Bone marrow (tissue), 2 donors: Measurements from ENCODE around the gene KAZN.
A peak's percentile ranks its signal among the peaks of the same experiment; 100 is the strongest.
"Not testable (repeated sequence)": the region's sequence is repeated elsewhere in the genome, so short reads cannot be mapped to it uniquely, and the experiment has no call there.

Experiments
- DNase-seq, 2 donors: peaks; one replicate each; lab custom pipeline; 2025; lab: John Stamatoyannopoulos, UW

The KAZN gene

DNA sequence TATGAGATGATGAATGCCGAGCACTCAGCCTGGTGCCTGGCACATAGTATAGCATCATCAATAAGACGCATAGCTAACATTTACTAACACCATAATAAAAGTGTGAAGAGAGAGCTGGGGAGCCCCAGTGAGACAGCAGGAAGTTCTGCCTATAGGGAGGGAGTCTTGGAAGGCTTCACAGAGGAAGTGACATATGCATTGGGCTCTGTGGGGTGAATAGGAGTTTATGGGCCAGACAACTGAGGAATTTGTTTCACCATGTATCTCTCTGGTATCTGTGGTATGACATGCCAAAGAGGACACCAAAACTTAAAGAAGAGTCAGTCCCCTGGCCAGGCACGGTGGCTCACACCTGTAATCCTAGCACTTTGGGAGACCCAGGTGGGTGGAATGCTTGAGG, 436.8 kb downstream of the KAZN start:
- no peak for DNase-seq

DNA sequence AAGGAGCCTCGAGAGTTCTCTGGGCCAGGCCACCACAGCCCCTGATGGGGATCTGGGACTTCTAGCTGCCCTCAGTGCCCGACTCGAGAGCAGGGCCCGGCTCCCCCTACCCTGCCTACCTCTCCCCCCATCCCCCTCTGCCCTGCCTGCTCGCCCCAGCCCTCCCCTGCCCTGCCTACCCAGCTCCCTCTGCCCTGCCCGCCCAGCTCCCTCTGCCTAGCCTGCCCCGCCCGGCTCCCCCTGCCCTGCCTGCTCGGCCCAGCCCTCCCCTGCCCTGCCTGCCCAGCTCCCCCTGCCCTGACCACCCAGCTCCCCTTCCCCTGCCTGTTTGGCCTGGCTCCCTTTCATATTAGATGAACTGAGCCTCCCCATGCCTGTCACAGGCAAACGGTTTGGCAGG, 437.6 kb downstream of the KAZN start:
- no peak for DNase-seq

DNA sequence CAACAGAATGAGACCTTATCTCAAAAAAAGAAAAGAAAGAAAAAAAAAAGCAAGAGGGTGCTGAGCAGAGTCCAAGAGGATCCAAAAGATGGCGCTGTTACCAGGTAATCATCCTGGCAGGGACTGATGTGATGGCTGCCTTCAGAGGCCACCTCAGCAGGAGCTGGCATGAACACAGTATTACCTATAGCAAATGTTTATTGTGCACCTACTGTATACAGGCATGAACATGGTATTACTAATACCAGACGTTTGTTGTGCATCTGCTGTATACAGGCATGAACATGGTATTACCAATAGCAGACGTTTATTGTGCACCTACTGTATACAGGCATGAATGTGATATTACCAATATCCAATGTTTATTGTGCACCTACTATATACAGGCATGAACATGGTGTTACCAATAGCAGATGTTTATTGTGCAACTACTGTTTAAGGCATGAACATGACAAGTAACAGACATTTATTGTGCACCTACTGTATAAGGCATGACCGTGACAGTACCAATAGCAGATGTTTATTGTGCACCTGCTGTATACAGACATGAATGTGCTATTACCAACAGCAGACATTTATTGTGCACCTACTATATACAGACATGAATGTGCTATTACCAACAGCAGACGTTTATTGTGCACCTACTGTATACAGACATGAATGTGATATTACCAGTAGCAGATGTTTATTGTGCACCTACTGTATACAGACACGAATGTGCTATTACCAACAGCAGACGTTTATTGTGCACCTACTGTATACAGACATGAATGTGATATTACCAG, 439.9 kb downstream of the KAZN start:
- DNase-seq, result no peak

DNA sequence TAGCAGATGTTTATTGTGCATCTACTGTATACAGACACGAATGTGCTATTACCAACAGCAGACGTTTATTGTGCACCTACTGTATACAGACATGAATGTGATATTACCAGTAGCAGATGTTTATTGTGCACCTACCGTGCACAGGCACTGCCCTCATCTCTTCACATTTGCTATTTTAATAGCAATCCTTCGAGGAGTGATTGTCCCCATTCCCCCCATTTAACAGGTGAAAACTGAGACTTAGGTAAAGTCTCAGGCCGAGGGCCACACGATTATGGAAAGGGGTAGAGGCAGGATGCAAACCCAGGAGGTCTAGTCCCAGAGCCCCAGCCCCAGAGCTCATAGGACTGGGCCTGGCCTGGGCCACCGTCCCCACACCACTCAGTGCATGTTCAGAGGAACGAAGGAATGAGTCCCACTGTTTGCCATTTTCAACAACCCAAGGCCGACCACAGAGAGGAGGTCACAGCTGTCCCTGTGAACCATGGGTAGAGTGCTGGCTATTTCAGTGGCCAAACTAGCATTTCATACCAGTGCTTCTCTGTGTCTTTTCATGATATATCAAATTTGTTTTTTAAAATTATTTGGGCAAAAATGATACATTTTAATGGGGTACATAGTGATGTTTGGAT, 440.6 kb downstream of the KAZN start:
- DNase-seq, result no peak

DNA sequence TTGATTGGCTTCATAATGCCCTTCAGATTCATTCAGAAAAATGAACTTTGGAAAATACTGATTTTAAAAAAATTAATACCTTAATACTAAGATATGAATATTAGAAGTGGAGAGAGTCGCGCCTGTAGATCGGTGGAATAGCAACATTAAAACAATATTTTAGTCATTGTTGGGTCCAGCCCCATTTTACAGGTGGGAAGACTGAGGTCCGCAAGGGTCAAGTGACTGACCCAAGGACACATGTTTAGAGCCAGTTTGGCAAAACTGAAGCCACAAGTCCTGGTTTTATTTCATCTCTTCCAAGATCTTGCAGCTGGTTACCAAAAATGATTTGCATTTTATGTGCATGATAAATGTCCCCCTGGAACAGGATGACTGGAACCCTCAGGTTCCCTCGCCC, 441.4 kb downstream of the KAZN start:
- DNase-seq, result no peak

DNA sequence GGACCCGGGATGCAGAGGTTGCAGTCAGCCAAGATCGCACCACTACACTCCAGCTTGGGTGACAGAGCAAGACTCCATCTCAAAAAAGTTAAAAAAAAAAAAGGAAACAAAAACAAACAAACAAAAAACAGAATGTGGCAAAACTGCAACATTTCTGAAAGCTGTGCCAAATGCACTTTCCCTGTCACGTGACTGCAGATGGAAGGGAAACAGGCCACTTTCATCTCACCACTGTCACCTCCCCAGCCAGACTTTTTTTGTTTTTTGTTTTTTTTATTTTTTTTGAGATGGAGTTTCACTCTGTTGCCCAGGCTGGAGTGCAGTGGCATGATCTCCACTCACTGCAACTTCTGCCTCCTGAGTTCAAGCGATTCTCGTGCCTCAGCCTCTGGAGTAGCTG, 442.2 kb downstream of the KAZN start:
- not testable (repeated sequence) for DNase-seq

DNA sequence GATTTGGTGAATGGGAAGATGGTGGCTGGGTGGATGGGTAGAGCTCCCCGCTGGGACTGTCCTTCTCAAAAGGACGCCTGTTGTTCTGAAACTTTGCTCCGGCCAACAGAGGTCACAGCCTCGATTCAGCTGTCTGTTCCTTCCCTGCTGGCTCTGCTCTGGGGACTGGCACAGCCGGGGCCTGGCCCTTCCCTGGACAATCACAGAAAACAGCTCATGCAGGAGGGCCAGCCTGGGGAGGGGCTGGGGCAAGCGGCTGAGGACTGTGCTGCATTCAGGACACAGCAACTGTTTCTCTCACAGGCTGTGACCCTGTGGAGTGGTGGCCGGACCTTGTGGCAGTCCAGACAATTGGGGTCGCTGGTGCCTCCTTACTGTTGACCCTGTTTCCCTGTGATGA, 444.4 kb downstream of the KAZN start:
- DNase-seq, result no peak

DNA sequence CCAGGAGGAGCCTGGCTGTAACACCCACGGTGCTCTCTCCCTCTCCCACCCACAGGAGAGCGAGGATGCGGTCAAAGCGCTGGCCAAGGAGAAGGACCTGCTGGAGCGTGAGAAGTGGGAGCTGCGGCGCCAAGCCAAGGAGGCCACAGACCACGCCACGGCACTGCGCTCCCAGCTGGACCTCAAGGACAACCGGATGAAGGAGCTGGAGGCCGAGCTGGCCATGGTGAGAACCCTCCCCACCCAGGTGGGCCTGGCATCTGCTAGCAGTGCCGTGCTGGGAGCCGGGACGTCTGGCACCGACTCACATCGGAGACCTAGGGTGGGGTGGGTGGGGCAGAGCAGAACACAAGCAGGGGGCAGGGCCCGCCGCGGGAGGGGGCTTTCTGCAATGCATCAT, 445.4 kb downstream of the KAZN start:
- DNase-seq, result no peak

DNA sequence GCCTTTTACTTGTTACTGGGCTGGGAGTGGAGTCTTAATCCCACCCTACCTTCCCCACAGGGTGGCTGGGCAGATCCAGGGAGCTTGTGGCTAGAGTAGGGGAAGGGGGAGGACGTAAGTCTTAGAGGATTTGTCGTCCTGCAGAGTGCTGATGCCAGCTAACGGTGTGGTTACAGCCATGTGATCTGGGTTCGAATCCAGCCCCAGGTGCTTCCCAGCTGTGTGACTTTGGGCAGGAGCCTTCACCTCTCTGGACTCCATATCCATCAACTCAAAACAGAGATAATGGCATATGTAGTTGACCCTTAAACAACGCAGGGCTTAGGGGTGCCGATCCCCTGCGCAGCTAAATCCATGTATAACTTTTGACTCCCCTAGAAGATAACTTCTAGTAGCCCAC, 446.6 kb downstream of the KAZN start:
- DNase-seq, result no peak

DNA sequence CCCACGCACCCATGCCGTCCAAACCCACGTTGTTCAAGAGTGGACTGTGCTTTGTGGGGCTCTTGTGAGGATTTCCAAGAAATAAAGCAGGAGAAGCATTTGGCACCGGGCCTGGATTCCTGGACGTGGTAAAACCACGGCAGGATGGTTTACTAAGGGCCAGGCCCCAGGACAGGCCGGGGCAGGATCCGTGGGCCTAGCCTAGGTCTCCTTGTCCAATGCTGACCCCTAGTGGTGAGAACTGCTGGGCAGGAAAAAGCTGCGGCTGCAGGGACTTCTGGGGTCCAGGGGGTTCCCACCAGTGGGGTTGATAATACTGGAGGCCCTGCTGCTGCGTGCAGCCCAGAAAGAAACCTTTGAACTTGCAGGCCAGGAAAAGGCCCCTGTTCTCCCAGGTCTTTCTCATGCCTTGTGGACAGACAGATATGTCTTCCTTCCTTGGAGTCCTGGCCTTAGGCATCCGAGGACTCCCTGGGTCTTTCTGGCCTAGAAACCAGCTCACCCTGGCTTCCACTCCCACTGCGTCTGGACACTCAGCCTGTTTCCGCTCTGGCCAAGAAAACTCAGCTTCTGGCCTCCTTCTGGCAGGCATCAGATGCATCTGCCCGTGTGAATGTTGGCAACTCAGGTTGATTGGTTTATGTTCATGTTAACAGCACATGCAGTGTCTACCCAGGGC, 448.1 kb downstream of the KAZN start:
- peak; percentile 20 to 37 for DNase-seq

DNA sequence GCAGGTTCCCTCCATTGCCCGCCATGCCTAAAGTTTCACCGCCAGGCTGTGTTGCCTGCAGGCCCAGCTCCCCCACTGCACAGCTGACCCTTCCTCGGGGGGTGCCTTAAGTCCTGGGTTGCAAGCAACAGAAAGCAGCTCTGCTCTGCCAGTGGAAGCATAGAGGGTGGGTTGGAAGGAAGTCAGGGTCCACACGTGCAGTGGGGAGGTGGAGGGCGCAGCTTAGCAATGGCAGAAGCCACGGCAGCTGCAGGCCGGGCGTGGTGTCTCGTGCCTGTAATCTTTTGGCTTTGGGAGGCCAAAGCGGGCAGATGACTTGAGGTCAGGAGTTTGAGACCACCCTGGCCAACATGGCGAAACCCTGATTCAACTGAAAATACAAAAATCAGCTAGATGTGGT, 448.8 kb downstream of the KAZN start:
- DNase-seq, result no peak

DNA sequence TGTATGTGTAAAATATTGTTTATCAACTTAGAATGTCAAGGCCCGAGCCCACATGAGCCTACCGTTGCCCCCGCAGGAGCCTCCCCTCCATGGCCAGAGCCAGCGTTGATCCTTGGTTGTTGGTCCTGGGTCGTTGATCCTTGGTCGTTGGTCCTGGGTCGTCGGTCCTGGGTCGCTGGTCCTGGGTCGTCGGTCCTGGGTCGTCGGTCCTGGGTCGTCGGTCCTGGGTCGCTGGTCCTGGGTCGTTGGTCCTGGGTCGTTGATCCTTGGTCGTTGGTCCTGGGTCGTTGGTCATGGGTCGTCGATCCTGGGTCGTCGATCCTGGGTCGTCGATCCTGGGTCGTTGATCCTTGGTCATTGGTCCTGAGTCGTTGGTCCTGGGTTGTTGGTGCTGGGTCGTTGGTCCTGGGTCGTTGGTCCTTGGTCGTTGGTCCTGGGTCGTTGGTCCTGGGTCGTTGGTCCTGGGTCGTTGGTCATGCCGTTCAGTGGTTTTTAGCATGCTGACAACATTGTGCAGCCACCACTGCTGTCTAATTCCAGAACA, 450.0 kb downstream of the KAZN start:
- DNase-seq, result no peak

DNA sequence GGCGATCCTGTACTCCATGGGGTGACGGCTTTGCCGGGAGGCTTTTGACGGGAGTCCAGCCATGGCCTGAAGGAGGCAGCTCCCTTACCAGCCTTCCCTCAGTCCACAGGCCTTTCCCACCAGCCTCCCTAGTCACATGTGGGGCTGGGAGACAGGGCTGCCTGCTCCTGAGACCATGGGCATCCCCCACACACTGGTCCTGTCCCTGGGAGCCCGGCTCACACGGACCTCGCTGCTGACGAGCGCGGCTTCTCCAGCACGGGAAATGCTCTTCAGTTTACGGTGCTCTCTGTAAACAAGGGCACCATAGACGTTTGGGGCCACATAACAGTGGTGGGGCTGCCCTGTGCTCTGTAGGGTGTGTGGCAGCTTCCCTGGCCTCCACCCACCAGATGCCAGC, 450.6 kb downstream of the KAZN start:
- DNase-seq, result no peak

DNA sequence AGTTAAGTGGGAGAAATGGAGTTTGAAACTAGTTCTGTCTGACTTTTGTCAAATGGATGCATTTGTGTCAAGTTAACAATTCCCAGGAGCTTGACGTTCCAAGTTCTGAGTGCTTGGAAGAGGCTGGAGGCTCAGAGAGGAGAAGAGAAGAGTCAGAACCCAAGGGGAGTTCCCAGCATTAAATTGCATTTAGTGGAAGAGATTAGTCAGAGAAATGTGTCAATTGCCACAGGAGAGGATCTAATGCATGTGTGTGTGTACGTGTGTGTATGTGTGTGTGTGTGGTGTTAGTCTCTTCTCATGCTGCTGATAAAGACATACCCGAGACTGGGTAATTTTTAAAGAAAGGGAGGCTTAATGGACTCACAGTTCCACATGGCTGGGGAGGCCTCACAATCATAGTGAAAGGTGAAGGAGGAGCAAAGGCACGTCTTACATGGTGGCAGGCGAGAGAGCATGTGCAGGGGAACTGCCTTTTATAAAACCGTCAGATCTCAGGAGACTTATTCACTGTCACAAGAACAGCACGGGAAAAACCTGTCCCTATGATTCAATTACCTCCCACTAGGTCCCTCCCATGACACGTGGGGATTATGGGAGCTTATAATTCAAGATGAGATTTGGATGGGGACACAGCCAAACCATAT, 453.5 kb downstream of the KAZN start:
- DNase-seq, result no peak

DNA sequence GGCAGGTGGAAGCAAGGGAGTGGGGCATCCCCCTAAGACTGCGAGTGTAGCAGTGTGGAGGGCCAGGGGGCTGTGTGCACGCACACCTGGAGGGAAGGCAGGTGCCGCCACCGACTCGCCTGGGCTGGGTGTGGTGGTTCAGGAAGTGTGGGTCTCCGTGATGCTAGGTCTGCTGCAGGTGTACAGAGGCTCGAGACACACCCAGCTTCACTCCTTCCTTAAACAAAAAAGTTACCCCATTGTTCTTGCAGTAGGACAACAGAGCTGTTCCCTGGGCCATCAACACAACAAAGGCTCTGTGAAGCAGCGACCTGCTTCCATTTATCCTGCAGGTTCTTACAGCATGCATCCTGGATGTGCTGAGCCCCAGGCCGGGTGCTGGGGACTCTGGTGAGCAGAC, 454.7 kb downstream of the KAZN start:
- no peak for DNase-seq

DNA sequence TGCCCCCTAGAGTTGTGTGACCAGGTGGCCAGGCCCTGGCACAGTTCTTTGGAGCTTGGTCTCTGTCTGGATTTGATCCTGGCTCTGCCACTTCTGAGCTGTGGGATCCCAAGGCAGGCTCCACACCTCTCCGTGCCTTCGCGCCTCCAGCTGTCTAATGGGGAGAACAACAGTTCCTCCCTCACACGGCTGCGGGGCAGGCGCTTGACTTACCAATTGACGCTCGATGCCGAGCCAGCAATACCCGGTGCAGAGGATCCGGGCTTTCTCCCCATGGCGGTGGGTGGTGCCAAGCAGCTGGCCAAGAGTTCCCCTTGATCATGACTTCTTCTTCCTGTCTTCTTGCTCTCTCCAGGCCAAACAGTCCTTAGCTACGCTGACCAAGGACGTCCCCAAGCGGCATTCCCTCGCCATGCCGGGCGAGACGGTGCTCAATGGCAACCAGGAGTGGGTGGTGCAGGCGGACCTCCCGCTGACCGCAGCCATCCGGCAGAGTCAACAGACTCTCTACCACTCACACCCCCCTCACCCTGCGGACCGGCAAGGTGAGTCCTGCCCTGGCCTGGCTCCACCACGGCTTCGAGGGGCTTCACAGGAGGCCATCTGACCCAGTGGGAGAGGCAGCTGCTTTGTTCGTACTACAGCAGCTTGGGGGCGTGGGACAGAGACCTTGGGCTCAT, 457.4 kb downstream of the KAZN start:
- DNase-seq, result no peak

DNA sequence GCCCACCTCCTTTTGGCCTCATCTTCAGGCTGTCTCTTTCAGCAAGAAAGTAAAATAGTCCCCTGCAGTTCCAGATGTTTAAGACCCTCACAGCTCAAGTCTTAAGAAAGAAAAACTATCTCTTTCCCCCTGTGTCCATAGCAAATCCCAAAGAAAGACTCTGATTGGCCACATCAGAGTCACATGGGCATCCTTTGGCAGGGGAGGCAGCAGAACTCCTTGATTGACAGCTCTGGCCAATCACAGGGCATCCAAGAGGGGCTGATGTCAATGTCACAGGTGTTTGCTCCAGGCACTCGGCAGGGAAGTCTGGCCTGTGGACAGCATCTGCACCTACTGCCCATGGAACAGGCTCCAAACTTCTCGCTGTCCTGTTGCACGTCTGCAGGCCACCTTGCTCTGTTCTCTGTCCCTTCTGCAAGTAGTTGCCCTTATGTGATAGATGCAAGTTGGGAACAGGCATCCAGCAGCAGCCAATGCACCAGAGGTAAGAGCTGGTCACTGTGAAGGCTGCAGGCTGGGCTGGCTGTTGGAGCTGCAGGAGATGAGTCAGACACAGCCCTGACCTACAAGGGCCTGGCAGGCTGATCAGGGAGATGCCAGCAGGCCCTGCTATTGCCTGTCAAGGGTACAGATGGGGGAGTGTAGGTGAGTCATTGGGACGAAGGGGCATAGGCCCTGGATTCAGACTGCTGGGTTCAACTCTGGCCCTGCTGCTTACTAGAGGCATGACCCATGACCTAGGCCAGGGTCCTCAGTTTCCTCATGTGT, 458.2 kb downstream of the KAZN start:
- DNase-seq, result no peak

DNA sequence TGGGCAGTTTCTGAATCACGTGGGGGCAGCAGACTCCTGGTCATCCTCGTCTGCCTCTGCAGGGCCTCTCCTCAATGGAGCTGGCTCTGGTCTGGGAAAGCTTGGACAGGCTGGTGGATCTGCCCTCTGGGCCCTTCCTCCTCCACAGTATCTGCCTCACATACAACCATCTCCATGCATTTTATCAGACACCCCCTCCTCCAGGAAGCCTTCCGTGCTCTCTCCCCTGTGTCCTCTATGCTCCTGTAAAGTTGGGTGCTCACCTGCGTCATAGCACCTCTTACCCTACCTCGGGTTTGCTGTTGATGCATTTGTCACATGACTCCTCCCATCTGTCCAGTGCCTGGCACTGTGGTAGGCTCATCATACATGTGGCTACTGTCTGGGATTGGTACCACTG, 459.3 kb downstream of the KAZN start:
- no peak for DNase-seq

DNA sequence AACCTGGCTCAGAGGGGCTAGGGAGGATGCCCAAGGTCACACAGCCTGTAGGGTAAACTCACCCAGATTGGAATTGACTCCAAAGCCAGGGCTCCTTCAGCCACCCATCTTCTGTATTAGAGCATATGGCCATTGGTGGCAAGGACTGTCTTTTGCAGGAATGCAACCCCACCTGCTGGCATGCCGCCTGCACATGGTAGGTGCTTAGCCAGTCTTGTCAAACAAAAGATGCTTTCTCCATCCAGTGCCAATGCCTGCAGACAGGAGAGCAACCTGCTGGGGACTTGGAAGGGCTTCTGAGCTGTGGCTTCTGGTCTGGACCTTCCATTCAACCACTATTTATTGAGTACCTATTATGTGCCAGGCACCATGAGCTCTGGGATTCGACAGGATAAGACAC, 459.8 kb downstream of the KAZN start:
- DNase-seq, result no peak

DNA sequence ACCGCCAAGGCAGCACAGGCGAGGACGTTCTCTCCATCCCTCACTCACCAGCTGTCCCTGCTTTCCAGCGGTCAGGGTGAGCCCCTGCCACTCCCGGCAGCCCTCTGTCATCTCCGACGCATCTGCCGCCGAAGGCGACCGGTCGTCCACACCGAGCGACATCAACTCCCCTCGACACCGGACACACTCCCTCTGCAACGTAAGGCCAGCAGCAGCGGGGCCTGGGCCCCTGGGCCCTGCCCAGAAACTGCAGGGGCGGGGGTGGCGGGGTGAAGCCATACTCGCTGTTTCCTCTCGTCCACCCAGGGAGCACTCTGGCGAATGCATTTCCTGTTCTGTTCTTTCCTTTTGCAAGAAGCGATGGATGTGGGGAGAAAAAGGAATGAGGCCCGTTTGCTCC, 461.6 kb downstream of the KAZN start:
- DNase-seq, result no peak

DNA sequence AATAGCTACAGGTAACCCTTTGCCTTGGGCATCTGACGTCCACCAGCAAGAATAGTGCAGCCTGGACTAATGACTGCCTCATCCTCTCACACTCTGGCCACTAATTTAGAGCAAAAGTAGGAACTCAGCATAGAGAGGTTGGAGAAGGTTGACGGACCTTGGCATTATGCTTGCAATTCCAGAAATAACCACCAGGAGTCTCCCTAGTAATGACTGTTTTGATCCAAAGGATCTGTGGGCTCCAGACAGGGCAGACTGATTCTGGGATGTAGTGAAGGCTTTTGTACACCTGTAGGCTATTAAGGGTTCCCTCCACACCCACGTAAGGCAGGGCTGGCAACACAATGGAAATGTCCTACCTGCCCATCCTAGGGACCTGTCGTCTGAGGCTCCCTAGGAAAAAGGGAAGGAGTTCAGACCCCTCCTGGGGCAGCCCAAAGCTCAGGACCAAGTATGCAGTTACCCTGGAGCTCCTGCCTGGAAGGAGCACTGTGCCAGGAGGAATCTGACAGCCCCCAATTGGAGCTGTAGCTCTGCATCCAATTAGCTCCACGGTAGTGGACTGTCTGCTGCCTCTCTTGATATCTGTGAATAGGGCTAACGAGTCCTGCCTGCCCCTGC, 464.1 kb downstream of the KAZN start:
- DNase-seq, result no peak
